Caco-2 (cell line): Measurements from ENCODE around the gene AZGP1. TPM values are rescaled to one million over a fixed set of nuclear protein-coding genes. Genes with fewer than 3 reads are reported as not detected.
"Not testable (repeated sequence)": the region's sequence is repeated elsewhere in the genome, so short reads cannot be mapped to it uniquely, and the experiment has no call there.

Experiments
- BruUV-seq: library from RNA; stranded (reverse); fragments of 400-500 nt; replicated peaks from 2 replicates; lab custom pipeline; 2021; lab: Mats Ljungman, UMichigan
- CTCF ChIA-PET: fragments of 300-600 bp; sonication (Branson Sonifier 250); formaldehyde crosslinking; loops from one replicate; lab custom pipeline; 2022; ENCODE audit warnings: antibody characterized with exemption; lab: Charles Lee
- POLR2A ChIA-PET: fragments of 300-600 bp; sonication (Branson Sonifier 250); formaldehyde crosslinking; loops from one replicate; lab custom pipeline; 2022; ENCODE audit warnings: antibody characterized with exemption; lab: Charles Lee
- DNase-seq, 2 experiments: peaks; one replicate each; pipeline versions ENCODE4 v3.0.0 to v3.0.0-alpha.2; 2020 to 2022
- H3K27me3 ChIP-seq: replicated peaks from 2 replicates; pipeline ENCODE4 v1.6.0; 2011; ENCODE audit warnings: low read length; ENCODE audit not compliant: control insufficient read depth, insufficient read depth
- H3K36me3 ChIP-seq: 2 replicates; pipeline ENCODE4 v1.5.1; 2011; ENCODE audit warnings: low read length; ENCODE audit not compliant: control insufficient read depth, insufficient read depth
- H3K4me1 ChIP-seq: fragments of 250-450 bp; sonication (Bioruptor Pico); 2 replicates; pipeline ENCODE4 v1.5.1; 2020; ENCODE audit warnings: mild to moderate bottlenecking
- H3K4me3 ChIP-seq: 2 replicates; pipeline ENCODE4 v1.5.1; 2011; ENCODE audit warnings: low read depth, mild to moderate bottlenecking, control low read depth, low read length
- H3K9me3 ChIP-seq: fragments of 250-450 bp; sonication (Bioruptor Pico); 2 replicates; pipeline ENCODE4 v1.5.1; 2020; ENCODE audit warnings: mild to moderate bottlenecking, moderate library complexity
- H3K27ac Mint-ChIP-seq: one replicate; pipeline ENCODE4 v1.8.0; 2022; ENCODE audit warnings: mixed read lengths; ENCODE audit not compliant: unreplicated experiment
- H3K27me3 Mint-ChIP-seq: one replicate; pipeline ENCODE4 v1.8.0; 2022; ENCODE audit warnings: mixed read lengths; ENCODE audit not compliant: insufficient read depth, unreplicated experiment
- H3K36me3 Mint-ChIP-seq: one replicate; pipeline ENCODE4 v1.8.0; 2022; ENCODE audit warnings: mild to moderate bottlenecking, mixed read lengths; ENCODE audit not compliant: insufficient read depth, unreplicated experiment
- H3K4me1 Mint-ChIP-seq: one replicate; pipeline ENCODE4 v1.8.0; 2022; ENCODE audit warnings: low read depth, mixed read lengths; ENCODE audit not compliant: unreplicated experiment
- H3K4me3 Mint-ChIP-seq: one replicate; pipeline ENCODE4 v1.8.0; 2022; ENCODE audit warnings: mild to moderate bottlenecking, moderate library complexity, mixed read lengths; ENCODE audit not compliant: unreplicated experiment
- H3K9me3 Mint-ChIP-seq: one replicate; pipeline ENCODE4 v1.8.0; 2022; ENCODE audit warnings: mixed read lengths; ENCODE audit not compliant: unreplicated experiment
- CTCF ChIP-seq, 2 experiments: fragments of 200-600 bp in 1 of 2; IDR thresholded peaks; 1 replicate in 1 of 2; 2 replicates in 1 of 2; pipeline versions ENCODE4 v1.5.1 to v1.8.0; 2011 to 2022; ENCODE audit warnings: antibody characterized with exemption in 1 of 2, control low read depth in 1 of 2, inconsistent platforms in 1 of 2, low read depth in 1 of 2, low read length in 1 of 2, mild to moderate bottlenecking in 1 of 2, moderate library complexity in 1 of 2; ENCODE audit not compliant: insufficient read depth in 1 of 2, severe bottlenecking in 1 of 2, unreplicated experiment in 1 of 2
- intact Hi-C: fragments of 100-400 bp; cut with micrococcal nuclease; formaldehyde crosslinking; loops from one replicate; pipeline ENCODE4 v1.10.0; 2022; ENCODE audit not compliant: unreplicated experiment
- total RNA-seq: library from RNA; stranded (reverse); gene quantifications from 2 replicates; pipeline ENCODE4 v1.2.3, GENCODE V29; 2022

The AZGP1 gene
- total RNA-seq, 1 experiment from 2014 or later: not detected

DNA sequence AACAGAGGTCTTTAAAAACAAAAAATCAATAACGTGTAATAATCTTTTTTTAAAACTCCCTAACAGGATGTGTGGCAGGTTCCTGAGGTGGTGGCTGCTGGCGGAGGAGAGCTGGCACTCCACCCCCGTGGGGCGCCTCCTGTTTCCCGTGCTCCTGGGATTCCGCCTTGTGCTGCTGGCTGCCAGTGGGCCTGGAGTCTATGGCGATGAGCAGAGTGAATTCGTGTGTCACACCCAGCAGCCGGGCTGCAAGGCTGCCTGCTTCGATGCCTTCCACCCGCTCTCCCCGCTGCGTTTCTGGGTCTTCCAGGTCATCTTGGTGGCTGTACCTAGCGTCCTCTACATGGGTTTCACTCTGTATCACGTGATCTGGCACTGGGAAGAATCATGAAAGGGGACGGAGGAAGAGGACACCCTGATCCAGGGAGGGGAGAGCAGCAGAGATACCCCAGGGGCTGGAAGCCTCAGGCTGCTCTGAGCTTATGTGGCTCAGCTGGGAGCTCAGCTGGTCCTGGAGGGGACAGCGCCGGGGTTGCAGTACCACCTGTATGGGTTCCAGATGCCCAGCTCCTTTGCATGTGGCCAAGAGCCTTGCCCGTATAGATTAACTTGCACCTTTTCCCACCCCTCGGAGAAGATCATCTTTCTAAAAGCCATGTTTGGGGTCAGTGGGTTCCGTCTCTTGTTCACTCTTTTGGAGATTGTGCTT, 16.7 kb upstream of the AZGP1 start:
- TF ChIP-seq CTCF (IDR thresholded peaks at IDR 0.05; ENCODE audit: insufficient read depth in 1 of 2, low read depth in 1 of 2, low read length in 1 of 2, severe bottlenecking in 1 of 2, unreplicated experiment in 1 of 2): no peak
- Mint-ChIP-seq H3K27me3 (peaks cover 4% of the 10 kb centered on the region), H3K4me1 (peaks cover 7% of the 10 kb centered on the region), H3K36me3 (no peaks in the 10 kb centered on the region), H3K9me3 (no peaks in the 10 kb centered on the region), H3K27ac (no peak overlapping the region), H3K4me3 (no peak overlapping the region)
- Histone ChIP-seq H3K4me1 (peaks cover 9% of the 10 kb centered on the region; the same call in 1 of the 2 replicates), H3K36me3 (no peaks in the 10 kb centered on the region), H3K9me3 (no peaks in the 10 kb centered on the region), H3K27me3 (no peaks in the 10 kb centered on the region), H3K4me3 (no peak overlapping the region)
- no TSS peak for BruUV-seq
- POLR2A ChIA-PET: no interaction called here
- DNase-seq: no peak
- CTCF ChIA-PET: interaction anchor here (0.7 to 0.9 kb wide), 3 partner anchors 63 to 103 kb away, joined by 3 read pairs; partner anchors contain the start of gene GJC3
- intact Hi-C loops: no loop called here

DNA sequence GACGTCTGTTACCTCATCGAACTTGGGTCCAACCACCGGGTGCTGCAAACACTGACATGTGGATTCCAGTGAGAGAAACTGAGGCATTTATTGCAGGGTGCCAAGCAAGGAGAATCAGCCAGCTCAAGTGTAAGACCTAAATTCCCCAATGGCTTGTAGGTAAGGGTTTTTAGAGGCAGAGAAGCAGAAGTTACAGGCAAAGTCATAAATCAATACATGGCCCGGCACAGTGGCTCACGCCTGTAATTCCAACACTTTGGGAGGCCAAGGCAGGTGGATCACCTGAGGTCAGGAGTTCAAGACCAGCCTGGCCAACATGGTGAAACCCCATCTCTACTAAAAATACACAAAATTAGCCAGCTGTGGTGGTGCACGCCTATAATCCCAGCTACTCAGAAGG, 15.7 kb upstream of the AZGP1 start:
- CTCF ChIA-PET: interaction anchor here (0.6 to 0.7 kb wide), 3 partner anchors 23 to 174 kb away, joined by 3 read pairs; no protein-coding TSS in a partner anchor
- BruUV-seq, H3K36me3 ChIP-seq, POLR2A ChIA-PET, H3K27me3 ChIP-seq, H3K4me3 ChIP-seq, H3K9me3 ChIP-seq, H3K9me3 Mint-ChIP-seq, DNase-seq, H3K4me1 Mint-ChIP-seq, H3K4me1 ChIP-seq, H3K36me3 Mint-ChIP-seq, H3K27me3 Mint-ChIP-seq, H3K27ac Mint-ChIP-seq, H3K4me3 Mint-ChIP-seq: not testable (repeated sequence)
- intact Hi-C loops: loop anchor here (1.0 kb wide), 1 partner anchor 78 kb away; no protein-coding TSS in a partner anchor

- CTCF ChIA-PET: interaction anchor here (0.6 to 1.3 kb wide), 5 partner anchors 10 to 359 kb away, joined by 3 to 5 read pairs (median 4); partner anchors contain the start of gene TRIM4
Observed at GRCh38 chr7:99990460-99990852, 14.6 kb upstream of the AZGP1 start.

More at GRCh38 chr7:99990460-99990852, 14.6 kb upstream of the AZGP1 start:
- intact Hi-C loops: loop anchor here (1.0 kb wide), 1 partner anchor 61 kb away; the partner anchor contains the start of gene GJC3
- Histone ChIP-seq H3K9me3 (no peaks in the 10 kb centered on the region), H3K4me3 (no peak overlapping the region), H3K36me3 (no peaks in the 10 kb centered on the region), H3K27me3 (no peaks in the 10 kb centered on the region), H3K4me1 (peaks cover 9% of the 10 kb centered on the region; the same call in 1 of the 2 replicates)
- no TSS peak for BruUV-seq
- POLR2A ChIA-PET: no interaction called here
- no peaks in the 10 kb centered on the region for H3K9me3 Mint-ChIP-seq
- no peak overlapping the region for H3K27ac Mint-ChIP-seq
- peaks cover 9% of the 10 kb centered on the region for H3K27me3 Mint-ChIP-seq
- H3K36me3 Mint-ChIP-seq: no peaks in the 10 kb centered on the region
- no peak for DNase-seq
- no peak for TF ChIP-seq CTCF (IDR thresholded peaks at IDR 0.05; ENCODE audit: insufficient read depth in 1 of 2, low read depth in 1 of 2, low read length in 1 of 2, severe bottlenecking in 1 of 2, unreplicated experiment in 1 of 2)
- no peaks in the 10 kb centered on the region for H3K4me1 Mint-ChIP-seq
- H3K4me3 Mint-ChIP-seq: no peak overlapping the region
